Brain microvascular endothelial cell (primary cell): Measurements from ENCODE around the gene ZNF609.
A peak's percentile ranks its signal among the peaks of the same experiment; 100 is the strongest.

Experiments used
- DNase-seq: peaks from one replicate; pipeline ENCODE4 v3.0.0-alpha.2; 2020
- H3K27ac ChIP-seq: fragments of 250-450 bp; sonication (Bioruptor Pico); 2 replicates; pipeline ENCODE4 v1.5.1; 2020; ENCODE audit warnings: mild to moderate bottlenecking, moderate library complexity
- H3K27me3 ChIP-seq: fragments of 250-450 bp; sonication (Bioruptor Pico); replicated peaks from 2 replicates; pipeline ENCODE4 v1.5.1; 2020; ENCODE audit warnings: mild to moderate bottlenecking
- H3K36me3 ChIP-seq: fragments of 250-450 bp; sonication (Bioruptor Pico); replicated peaks from 2 replicates; pipeline ENCODE4 v1.5.1; 2020; ENCODE audit warnings: mild to moderate bottlenecking
- H3K4me3 ChIP-seq: 2 replicates; pipeline ENCODE4 v1.5.1; 2011; ENCODE audit warnings: low read depth, mild to moderate bottlenecking, control low read depth, low read length, moderate library complexity
- in situ Hi-C: cut with HindIII; loops from 2 replicates; pipeline ENCODE4 v1.10.0; 2017; ENCODE audit warnings: low sequenced_read_pairs, low pct_ligation_motif_present
- TF ChIP-seq, protein P1 (sequence below): IDR thresholded peaks from 2 replicates; pipeline ENCODE4 v1.5.1; 2011; ENCODE audit warnings: low read depth, mild to moderate bottlenecking, moderate library complexity, low read length, control low read depth, inconsistent platforms; ENCODE audit errors: missing control alignments

ZNF609 gene

DNA sequence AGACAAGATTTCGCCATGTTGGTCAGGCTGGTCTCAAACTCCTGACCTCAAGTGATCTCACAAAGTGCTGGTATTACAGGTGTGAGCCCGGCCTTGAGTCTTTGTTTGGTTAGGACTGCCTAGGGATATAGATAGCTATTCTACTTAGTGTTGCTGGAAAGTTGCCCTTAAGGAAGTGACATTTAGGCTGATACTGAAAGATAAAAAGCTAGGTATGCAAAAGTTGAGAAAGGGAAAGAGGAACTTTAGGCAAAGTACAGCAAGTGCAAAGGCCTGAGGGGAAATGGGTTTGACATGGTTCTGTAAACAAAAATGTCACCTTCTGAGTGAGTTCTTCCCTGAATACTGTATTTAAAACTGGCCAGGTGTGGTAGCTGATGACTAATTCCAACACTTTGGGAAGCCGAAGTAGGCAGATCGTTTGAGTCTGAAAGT, 111.5 kb downstream of the ZNF609 start:
- in situ Hi-C loops = no loop called here
- H3K27me3 ChIP-seq = no peaks in the 10 kb centered on the region
- no peaks in the 10 kb centered on the region for H3K36me3 ChIP-seq
- no peak overlapping the region for H3K4me3 ChIP-seq
- TF ChIP-seq, protein P1, sequence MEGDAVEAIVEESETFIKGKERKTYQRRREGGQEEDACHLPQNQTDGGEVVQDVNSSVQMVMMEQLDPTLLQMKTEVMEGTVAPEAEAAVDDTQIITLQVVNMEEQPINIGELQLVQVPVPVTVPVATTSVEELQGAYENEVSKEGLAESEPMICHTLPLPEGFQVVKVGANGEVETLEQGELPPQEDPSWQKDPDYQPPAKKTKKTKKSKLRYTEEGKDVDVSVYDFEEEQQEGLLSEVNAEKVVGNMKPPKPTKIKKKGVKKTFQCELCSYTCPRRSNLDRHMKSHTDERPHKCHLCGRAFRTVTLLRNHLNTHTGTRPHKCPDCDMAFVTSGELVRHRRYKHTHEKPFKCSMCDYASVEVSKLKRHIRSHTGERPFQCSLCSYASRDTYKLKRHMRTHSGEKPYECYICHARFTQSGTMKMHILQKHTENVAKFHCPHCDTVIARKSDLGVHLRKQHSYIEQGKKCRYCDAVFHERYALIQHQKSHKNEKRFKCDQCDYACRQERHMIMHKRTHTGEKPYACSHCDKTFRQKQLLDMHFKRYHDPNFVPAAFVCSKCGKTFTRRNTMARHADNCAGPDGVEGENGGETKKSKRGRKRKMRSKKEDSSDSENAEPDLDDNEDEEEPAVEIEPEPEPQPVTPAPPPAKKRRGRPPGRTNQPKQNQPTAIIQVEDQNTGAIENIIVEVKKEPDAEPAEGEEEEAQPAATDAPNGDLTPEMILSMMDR = no peak
- no peak overlapping the region for H3K27ac ChIP-seq
- DNase-seq = no peak

DNA sequence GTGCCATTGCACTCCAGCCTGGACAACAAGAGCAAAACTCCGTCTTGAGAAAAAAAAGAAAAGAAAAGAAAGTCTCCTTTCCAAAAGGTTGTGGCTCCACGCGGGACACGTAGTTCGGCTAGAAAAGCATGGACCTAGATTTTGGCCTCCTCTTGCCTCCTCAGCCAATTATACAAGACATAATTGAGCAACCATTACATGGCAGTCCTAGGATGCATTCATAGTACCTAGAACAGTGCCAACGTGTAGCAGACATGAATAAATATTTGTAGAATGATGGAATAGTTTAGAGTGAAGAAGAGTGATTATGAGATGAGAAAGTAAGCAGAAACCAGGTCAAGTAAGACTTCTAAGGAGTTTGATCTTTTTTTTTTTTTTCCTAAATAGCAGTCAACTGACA, 112.5 kb downstream of the ZNF609 start:
- Histone ChIP-seq H3K36me3 (no peaks in the 10 kb centered on the region), H3K27ac (no peak overlapping the region), H3K27me3 (no peaks in the 10 kb centered on the region), H3K4me3 (no peak overlapping the region)
- in situ Hi-C loops = no loop called here
- TF ChIP-seq, protein P1 = no peak
- no peak for DNase-seq

DNA sequence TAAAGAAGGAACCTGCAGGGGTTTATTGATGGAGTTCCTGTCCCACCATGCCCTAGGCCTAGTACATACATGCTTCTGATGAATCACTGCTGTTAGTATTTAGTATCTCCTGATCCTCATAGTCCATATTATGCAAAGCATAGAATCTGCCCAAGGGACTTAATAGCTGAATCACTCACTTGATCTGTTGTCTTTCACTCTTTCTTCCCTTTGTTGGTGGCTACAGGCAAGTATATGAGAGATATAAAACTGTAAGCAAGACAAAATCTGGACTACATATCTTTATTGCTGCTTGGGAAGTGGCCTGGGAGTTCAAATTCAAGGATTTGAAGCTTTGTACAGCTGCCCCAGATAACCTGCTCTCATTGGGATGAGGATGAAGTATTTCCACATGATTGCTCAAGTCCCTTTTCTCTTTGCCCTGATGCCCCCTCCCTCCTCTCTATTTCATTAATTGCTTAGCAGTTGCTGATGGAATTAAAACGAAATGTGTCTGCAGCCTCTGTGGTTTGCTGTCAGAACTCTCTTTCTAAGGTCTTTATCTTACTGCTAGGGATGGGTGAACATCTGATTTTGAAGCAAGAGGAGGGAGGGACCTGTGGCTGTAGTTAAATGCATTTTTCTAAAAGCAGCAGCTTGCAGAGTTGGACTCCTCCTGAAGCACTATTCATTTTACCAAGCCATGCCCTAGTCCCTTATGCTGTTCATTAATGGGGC, 114.1 kb downstream of the ZNF609 start:
- H3K4me3 ChIP-seq = no peak overlapping the region
- TF ChIP-seq, protein P1 = no peak
- peak overlapping the region; percentile 45 for H3K27ac ChIP-seq
- in situ Hi-C loops = no loop called here
- no peaks in the 10 kb centered on the region for H3K27me3 ChIP-seq
- H3K36me3 ChIP-seq = no peaks in the 10 kb centered on the region
- DNase-seq = peak; percentile 33

DNA sequence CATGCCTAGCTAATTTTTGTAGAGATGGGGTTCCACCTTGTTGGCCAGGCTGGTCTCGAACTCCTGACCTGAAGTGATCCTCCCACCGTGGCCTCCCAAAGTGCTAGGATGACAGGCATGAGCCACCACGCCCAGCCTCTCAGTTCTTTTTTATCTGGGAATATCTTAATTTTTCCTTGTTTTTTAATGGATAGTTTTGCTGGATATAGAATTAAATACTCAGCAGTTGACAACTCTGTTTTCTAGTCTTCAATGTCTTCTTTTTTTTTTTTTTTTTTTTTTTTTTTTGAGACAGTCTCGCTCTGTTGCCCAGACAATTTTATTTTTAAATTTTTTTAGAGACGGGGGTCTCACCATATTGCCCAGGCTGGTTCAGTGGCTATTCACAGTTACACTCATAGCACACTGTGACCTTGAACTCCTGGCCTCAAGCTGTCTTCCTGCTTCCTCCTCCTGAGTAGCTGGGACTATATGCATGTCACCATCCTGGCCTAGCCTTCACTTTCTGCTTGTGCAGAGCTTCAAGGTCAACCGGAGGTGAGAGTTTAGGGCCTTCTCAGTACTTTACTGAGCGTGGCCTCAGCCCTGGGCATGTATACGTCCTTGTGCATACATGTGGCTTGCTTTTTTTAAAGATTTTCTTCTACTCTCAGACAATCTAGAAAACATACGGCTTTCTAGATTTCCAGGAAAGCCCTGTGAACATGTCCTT, 120.5 kb downstream of the ZNF609 start:
- no peak for DNase-seq
- in situ Hi-C loops = no loop called here
- no peak overlapping the region for H3K4me3 ChIP-seq
- H3K27ac ChIP-seq = no peak overlapping the region
- no peaks in the 10 kb centered on the region for H3K36me3 ChIP-seq
- no peaks in the 10 kb centered on the region for H3K27me3 ChIP-seq
- TF ChIP-seq, protein P1 = no peak

DNA sequence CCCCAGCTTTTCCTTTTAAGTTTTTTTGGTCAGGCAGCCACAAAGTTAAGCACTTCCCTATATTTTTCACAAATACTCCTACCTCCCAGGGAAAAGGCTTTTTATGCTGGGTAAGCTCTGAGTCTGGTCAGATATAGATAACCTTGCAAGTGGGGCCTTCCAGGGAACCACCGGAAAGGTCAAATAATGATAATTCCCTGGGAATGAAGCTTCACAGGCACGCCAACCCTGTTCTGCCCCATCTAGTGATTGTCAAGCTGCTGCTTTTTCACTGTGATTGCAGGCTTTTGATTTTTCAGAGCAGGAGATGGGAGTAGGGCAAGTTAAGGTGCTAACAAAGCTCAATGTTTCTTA, 121.0 kb downstream of the ZNF609 start:
- Histone ChIP-seq H3K27me3 (no peaks in the 10 kb centered on the region), H3K27ac (no peak overlapping the region), H3K4me3 (no peak overlapping the region), H3K36me3 (no peaks in the 10 kb centered on the region)
- in situ Hi-C loops = no loop called here
- DNase-seq = no peak
- TF ChIP-seq, protein P1 = no peak
